ENCODE measurements around the gene CROCC2.

CROCC2 gene

DNA sequence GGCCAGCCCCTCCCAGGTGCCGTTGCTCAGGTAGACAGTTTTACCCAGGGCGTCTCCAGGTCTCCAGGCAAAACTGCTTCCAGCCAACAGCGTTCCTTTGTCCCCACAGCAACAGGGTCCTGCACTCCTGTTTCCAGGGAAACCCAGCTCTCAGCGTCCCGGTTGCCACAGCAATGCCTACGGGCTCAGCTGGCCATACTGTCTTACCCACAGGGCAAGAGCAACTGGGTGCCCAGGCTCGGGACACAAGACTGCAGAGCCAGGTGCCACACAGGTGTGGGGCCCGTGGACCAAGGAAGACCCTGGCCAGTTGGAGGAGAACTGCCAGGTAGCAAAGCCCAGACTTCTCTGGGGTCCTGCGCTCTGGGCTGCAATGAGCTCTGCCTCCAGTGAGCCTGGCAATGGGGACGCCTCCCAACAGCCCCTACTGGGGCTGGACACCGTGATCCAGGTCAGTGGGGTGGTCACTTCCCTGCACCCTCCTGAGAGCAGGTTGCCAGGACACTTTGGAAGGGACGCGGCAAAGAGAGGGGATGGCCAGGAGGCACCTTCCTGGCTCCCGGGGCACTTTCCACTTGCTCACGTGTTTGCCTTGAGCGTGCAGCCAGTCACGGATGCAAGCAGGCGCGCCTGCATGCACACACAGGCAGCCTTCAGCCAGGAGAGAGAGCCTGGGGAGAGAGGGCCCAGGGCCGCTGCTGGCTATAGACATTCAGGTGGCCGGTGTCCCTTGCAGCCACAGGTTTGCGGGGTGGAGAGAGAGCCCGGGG lies at the start of gene CROCC2:
Gene CROCC2, plus strand, starts transcription at position 196 of the 770 bp plus-strand sequence. Its CDS starts 178 bp downstream, at position 374.
- TF ChIP-seq, protein P1, sequence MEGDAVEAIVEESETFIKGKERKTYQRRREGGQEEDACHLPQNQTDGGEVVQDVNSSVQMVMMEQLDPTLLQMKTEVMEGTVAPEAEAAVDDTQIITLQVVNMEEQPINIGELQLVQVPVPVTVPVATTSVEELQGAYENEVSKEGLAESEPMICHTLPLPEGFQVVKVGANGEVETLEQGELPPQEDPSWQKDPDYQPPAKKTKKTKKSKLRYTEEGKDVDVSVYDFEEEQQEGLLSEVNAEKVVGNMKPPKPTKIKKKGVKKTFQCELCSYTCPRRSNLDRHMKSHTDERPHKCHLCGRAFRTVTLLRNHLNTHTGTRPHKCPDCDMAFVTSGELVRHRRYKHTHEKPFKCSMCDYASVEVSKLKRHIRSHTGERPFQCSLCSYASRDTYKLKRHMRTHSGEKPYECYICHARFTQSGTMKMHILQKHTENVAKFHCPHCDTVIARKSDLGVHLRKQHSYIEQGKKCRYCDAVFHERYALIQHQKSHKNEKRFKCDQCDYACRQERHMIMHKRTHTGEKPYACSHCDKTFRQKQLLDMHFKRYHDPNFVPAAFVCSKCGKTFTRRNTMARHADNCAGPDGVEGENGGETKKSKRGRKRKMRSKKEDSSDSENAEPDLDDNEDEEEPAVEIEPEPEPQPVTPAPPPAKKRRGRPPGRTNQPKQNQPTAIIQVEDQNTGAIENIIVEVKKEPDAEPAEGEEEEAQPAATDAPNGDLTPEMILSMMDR (IDR thresholded peaks at IDR 0.05) = no peak

DNA sequence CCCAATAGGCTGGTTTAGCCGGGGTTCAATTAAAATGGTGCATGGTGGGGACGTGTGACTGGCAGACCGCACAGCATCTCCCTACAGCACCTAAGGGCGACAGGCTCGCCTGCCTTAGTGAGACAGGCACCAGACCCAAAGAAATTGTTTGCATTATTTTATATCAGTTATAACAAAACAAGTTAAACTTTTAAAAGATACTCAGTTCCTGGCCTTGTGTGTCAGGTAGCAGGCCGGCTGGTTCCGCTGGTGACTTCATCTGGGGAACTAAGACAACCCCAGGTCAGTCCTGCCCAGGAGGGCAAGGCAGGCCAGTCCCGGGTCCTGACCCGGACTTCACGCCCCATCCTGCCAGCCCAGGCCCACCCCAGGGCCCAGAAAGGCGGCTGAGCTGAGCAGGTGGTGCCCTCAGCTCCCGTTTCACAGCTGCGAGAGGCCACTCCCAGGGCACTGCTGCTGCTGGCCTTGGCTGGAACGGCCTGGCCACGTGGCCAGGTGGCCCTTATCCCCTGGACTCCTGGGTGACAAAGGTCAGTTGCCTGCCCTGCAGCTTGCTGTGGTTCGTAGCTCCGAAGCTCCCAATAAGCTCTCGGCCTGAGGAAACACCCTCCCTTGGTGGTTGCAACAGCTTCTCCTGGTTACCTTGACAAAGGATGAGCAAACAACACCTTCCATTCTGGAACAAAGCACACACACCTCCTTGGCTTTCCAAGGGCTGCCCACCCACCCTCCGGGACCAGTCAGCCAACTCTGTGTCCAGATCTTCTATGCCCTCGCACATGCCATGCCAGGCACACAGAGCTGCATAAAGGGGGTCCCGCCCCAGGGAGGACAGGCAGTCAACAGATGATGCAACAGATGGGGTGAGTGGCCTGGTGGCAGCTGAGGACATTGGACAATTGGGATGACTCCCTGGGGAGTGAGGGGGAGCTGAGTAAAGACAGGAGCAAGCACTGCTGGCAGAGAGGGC lies 48.8 kb upstream of the CROCC2 start:
- TF ChIP-seq, protein P1 (IDR thresholded peaks at IDR 0.05) = no peak

DNA sequence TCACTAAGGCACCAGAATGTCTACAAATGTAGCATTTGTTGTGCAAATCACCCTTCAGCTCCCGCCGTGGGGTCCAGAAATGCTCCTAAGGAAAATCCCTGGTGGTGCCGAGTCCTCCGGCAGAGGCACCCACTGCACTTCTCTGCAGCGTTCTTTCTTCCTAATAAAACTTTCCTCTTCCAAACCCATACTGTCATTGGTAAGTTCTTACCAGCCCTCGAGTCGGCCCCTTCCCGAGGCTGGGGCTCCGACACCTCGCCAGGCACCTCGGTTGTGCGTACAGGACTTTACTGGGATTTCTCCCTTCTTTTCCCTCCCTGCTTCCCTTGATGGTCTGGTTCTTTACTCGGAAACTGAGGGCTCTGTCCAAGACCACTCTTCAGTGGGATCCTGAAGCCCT lies 47.8 kb upstream of the CROCC2 start:
- TF ChIP-seq, protein P1 (IDR thresholded peaks at IDR 0.05) = no peak

DNA sequence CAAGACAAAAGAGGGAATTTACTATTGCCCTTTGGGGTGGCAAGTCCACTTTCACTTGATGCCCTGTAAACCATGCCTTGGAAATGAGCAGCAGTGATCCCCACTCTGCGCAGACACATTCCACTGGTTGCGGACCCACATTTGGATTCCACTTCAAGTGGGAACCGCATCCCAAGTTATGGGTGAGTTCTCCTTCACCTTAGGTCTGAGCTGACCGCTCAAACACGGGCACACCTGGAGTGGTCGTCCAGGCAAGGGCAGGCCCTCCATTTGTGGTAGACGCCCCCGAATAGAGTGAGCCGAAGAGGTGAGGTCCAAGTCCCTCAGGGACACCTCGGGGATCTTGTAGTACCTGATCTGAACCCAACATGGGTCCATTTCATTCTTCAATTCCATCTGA lies 47.3 kb upstream of the CROCC2 start:
- TF ChIP-seq, protein P1 (IDR thresholded peaks at IDR 0.05) = no peak

DNA sequence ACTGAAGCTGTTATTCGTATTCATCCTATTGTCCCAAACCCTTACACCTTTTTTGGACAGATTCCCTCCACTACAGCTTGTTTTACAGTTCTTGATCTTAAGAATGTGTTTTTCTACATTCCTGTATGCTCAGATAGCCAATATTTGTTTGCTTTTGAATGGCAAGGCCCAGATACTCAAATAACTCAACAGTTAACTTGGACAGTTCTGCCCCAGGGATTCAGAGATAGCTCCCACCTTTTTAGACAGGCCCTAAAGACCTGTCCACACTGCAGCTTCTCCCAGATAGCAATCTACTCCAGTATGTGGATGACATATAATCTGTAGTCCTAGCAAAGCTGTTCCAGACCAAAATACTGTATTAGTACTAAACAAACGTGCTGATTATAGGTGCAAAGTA lies 44.6 kb upstream of the CROCC2 start:
- TF ChIP-seq, protein P1 (IDR thresholded peaks at IDR 0.05) = no peak

DNA sequence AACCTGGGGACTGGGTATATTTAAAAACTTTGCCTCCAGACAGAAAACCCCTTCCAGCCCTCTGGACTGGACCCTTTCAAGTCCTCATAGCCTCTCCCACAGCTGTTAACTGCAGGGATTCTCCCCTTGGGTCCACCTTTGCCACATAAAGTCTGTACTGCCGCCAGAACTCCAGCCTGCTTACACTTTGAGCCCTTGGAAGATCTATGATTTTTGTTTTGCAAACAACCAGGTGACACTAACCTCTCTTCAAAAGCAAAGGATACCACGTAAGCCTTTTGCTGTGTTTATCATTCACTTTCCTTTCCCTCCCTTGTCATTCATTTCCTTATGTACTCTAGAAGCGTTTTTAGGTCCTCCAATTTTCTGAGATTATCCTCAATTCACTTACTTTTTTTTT lies 41.7 kb upstream of the CROCC2 start:
- TF ChIP-seq, protein P1 (IDR thresholded peaks at IDR 0.05) = no peak

DNA sequence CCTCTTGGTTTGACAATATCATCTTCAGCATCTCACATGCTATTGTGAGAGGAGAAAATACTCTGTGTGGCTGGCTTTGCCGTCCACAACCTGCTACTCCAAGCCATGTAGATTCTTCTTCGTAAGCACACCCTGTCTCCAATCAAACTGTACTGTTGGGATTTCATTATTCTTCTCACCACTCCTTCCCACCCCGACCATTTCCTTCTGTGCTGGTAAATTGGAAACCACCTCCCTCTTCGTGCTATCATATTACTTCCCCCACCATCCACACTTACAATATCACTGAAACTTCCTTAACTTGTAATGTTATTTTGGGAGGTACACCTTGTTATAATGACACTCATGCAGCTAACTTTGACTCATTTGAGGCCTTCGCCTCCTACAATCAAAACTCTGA lies 40.7 kb upstream of the CROCC2 start:
- TF ChIP-seq, protein P1 (IDR thresholded peaks at IDR 0.05) = no peak

Data from LNCAP (cell line).